DMS 273 treated with DMSO at 0.1 percent for 48 hours (cell line): Measurements from ENCODE around the gene DNASE1L2.
"Not testable (repeated sequence)": the region's sequence is repeated elsewhere in the genome, so short reads cannot be mapped to it uniquely, and the experiment has no call there.

Experiments used
- DNase-seq: peaks from one replicate; lab custom pipeline; 2025; lab: John Stamatoyannopoulos, UW

The DNASE1L2 gene

DNA sequence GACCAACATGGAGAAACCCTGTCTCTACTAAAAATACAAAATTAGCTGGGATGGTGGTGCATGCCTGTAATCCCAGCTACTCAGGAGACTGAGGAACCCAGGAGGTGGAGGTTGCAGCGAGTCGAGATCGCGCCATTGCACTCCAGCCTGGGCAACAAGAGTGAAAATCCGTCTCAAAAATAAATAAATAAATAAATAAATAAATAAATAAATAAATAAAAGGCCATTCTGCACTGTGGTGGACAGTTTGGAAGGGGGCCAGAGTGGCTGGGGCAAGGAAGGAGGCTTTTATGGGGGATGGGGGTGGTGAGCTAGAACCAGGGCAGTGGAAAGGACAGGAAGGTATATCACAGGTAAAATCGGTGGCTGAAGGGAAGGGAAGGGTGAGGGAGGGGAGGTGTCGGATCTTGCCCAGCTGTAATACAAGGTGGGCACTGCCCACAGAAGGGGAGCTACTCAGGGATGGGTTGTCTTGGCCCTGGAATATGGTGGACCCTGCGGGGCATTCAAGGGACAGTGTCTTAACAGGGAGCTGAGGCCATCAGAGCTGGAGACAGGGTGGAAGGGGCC lies 33.0 kb upstream of the DNASE1L2 start:
- DNase-seq = not testable (repeated sequence)

DNA sequence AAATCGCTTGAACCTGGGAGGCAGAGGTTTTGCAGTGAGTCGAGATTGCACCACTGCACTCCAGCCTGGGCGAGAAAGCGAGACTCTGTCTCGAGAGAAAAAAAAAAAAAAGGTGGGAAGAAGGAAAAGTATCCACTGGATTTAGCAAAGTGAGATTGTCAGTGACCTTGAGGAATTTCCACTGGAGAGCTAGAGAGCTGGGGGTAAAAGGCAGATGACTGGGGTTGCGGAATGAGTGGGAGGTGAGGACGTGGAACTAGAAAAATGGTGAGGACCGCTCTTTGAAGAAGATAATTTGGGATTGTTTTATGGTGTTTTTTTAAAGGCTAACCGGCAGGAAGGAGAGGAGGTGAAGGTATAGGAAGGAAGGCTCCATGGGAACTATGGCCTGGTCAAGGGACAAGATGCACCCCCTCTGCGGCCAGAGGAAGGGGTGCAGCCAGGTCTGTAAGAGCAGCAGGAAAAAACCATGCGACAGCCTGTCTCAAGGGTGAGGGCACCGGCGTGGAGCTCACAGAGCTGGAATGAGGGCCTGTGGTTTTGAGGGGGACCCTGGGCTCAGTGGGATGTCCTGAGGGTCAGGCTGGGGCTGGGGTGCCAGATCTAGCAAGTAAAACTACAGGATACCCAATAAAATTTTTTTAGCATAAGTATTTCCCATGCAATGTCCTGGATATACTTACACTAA lies 31.7 kb upstream of the DNASE1L2 start:
- no peak for DNase-seq

DNA sequence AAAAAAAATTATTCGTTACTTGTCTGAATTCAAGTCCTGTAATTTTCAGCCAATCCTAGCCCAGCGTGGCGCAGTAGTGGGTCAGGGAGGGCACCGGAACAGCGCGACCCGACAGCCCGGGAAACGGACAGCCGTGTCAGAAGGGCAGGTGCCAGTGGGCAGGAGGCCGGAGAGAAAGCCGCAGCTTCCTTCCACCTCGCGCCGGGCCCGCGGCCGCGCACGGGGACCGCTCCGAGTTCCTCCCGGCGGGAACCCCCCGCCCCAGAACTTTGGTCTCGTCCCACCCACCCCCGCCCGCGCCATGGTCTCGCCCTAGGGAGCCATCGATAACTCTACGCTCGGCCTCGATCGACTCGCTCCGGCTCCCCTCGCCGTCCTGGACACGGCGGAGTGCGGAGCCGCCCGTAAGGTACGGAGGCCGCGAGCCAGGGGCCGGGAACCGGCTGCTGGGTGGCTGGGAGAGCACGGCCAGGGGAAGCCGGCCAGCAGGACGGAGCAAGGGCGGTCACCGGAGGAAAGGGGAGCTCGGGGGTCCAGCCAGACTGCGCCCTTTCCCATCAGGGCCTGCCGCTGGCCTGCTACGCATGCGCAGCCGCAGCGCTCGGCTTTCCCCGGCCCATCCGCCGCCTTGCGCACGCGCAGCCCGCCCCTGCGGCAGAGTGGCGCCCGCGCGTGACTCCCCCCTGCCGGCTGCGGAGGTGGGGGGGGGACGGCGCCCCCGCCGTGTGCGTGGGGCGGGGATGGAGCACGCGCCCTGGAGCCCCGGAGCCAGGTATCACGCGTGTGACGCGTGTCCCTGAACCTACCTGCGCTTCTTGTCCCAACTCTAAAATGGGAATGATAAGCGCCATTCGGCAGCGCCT lies 30.9 kb upstream of the DNASE1L2 start, which contains the start of gene MLST8:
TSS of gene MLST8 (plus strand) at position 351 of the 863 bp plus-strand sequence. CDS start 632 bp downstream, outside the sequence.
- peak; percentile 58 for DNase-seq

DNA sequence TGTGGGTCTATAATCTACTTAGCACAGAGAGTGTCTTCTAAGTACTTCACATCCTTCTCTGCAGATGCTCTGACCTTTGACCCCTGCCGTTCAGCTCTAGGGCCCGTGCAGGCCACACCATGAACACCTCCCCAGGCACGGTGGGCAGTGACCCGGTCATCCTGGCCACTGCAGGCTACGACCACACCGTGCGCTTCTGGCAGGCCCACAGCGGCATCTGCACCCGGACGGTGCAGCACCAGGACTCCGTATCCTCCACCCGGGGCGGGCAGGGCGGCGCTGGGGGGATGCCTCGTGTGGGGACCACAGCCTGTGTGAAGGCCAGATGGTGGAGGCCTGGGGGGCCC lies 30.3 kb upstream of the DNASE1L2 start:
- DNase-seq = no peak

DNA sequence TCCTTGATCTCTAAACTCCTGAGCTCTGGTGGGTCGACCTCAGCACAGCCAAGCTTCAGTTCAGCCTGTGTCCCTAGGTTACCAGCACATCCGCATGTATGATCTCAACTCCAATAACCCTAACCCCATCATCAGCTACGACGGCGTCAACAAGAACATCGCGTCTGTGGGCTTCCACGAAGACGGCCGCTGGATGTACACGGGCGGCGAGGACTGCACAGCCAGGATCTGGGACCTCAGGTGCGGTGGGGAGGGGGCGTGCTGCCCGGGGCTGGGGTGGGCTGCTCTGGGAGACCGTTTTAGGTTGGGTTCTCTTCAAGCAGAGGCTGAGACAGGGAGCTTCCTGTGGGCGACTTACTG lies 29.8 kb upstream of the DNASE1L2 start:
- no peak for DNase-seq

DNA sequence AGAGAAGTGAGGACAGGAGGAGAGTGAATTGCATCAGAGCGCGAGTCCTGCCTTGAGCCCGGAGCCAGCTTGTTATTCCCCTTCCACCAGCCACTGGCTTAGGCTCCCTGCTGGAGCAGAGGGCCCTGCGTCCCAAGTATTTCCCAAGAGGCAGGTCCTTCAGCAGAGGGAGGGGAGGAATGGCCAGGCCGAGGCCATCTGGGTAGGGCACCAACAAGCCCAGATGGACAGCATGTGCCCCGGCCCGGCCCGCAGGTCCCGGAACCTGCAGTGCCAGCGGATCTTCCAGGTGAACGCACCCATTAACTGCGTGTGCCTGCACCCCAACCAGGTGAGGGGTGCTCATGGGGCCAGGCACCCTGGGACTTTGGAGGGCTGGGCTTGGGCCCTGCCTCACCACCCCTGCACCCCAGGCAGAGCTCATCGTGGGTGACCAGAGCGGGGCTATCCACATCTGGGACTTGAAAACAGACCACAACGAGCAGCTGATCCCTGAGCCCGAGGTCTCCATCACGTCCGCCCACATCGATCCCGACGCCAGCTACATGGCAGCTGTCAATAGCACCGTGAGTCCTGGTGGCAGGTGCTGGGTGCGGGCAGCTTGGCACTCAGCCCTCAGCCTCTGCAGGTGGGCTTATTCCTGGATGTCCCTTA lies 29.3 kb upstream of the DNASE1L2 start:
- DNase-seq = no peak

DNA sequence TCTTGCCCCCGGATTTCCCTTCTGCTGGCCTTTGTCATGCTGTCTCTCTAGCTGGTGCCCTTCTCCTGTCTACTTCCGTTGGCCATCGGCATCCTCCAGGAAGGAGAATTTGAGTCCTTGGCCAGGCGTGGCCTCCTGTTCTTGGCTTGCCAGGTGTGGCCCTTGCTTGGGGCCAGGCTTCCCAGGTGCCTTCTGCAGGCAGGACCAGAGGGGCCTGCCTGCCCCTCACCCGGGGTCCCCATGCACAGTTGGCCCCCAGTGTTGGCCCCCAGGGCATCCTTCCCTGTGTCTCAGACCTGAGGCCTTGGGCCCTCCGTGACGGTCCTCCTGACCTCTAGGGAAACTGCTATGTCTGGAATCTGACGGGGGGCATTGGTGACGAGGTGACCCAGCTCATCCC lies 28.4 kb upstream of the DNASE1L2 start:
- no peak for DNase-seq

DNA sequence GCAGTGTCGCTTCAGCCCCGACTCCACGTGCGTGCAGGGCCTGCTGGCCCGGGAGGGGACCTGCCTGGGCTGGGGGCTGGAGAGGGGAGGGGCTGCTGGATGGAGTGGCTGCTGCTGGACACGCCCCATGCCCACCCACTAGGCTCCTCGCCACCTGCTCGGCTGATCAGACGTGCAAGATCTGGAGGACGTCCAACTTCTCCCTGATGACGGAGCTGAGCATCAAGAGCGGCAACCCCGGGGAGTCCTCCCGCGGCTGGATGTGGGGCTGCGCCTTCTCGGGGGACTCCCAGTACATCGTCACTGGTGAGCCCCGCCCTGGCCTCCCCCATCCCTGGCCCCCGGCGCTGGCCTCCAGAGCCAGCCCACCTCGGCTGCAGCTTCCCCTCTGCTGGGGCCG lies 27.9 kb upstream of the DNASE1L2 start:
- DNase-seq = no peak

DNA sequence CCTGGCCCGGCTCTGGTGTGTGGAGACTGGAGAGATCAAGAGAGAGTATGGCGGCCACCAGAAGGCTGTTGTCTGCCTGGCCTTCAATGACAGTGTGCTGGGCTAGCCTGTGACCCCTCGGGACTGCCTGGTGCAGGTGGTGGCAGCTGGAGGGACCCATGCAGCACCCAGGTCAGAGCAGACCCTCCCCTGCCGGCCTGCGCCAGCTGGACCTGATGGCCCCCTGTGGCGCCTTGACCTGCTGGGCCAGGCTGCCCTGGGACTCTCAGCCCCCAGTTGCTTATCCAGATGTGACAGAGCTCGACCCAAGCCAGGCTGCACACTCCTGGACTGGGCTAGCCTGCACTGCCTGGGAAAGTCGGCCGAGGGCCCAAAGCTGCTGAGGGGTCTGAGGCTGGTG lies 27.5 kb upstream of the DNASE1L2 start:
- no peak for DNase-seq

DNA sequence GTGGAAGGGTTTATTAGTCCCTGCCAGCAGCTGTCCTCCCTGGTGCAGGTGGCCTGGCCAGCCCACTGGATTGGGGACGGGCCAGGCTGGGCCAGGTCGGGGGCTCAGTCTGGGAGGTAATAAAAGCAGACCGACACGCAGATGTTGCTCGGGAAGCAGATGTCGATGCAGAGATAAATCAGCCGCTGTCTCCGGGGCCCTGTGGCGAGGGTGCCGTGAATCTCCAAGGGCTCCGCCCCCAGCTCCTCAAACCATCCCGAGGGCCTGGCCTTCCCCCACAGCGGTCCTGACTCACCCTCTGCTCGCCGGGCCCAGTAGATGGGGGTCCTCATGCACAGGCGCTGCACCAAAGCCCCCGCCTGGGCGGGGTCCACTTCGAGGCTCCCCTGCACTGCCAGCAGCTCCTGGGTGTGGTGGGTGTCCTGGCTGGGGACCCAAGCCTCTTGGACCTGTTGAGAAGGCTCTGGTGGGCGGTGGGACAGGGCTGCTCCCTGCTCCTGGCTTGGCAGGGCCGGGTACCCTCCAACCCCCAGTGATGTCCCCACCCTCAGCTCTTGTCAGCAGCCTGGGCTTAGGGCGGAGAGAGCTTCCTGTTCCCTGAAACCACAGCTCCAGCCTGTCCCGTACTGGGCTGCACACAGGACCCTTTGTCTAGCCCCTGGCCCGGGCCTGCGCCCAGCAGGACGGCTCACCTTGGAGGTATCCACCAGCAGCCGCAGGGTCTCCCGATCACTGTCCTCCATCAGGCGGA lies 26.8 kb upstream of the DNASE1L2 start:
- no peak for DNase-seq

DNA sequence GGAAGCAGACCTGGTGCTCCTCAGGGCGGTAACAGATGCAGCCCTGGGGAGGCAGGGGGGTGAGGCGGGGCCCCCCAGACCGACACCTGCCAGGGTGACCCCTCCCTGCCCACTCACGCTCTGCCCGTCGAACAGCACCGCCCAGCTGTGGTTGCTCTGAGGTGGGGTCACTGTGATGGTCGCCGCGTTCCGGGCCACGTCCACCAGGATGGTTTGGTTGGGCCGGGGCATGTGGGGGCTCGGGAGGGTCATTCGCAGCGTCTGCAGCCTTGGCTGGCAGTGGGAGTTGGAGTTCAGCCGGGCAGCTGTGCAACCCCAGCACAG lies 26.3 kb upstream of the DNASE1L2 start:
- no peak for DNase-seq

DNA sequence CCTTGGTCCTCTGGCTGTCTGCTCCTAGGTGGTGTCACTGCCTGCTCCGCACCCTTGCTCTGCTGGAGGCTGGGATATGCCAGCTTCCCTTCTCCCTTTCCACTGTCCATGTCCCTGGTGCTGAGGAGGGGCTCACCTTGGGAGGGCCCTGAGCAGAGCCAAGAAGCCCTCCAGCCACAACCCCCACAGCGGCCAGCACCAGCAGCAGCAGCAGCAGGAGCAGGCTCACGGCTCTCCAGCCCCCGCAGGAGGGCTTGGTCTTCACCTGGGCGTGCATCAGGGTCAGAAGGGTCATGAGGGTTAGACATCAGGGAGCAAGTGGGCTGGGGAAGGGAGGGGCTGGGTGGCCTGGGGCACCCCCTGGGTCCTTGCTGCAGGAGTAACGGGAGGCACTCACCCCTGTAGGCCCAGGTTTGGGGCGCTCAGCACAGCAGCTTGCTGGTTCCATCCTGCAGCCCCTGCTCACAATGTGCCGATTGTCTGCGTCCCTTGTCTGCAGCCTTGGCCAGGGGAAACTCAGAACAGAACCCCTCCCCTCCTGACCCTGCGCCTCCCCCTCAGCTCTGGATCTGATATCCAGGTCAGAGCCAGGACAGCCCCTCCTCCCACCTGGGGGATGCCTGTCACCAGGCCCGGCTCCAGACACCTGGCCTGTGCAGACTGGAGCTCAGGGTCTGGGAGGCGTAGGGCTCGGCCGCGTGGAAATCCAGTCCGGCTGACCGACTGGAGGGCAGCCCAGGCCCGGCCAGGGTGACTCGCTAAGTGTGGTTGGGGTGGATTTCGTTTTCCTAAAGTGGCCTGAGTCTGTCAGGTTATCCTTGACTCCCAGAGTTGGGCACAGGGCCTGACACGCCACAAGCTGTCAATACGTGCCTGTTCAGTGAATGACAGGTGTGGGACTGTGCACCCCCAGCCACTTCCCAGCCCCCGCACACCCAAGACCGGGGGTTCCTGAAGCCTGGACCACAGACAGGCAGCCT lies 25.6 kb upstream of the DNASE1L2 start, which contains the start of gene BRICD5:
TSS of gene BRICD5 (minus strand) at position 478 of the 980 bp plus-strand sequence. CDS start at position 448, 30 bp downstream.
- DNase-seq = no peak

DNA sequence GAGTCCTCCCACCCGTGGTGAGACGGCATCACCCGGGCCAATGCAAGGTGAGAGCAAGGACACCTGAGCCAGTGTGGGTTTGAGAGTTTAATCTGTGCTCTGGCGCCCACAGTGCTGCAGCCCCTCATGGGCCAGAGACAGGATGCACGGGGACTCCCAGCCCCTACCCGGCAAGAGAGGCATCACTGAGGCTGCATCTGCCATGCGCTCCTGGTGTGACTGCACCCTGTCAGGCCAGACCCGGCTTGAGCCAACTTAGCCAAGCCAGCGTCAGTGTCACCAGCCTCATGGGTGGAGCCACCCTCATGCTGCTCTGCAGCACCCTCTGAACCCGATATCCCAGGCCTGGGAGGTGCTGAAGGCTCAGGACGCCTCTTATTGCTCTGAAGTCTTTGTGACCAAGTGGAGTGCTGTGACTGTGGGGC lies 24.3 kb upstream of the DNASE1L2 start:
- DNase-seq = no peak

DNA sequence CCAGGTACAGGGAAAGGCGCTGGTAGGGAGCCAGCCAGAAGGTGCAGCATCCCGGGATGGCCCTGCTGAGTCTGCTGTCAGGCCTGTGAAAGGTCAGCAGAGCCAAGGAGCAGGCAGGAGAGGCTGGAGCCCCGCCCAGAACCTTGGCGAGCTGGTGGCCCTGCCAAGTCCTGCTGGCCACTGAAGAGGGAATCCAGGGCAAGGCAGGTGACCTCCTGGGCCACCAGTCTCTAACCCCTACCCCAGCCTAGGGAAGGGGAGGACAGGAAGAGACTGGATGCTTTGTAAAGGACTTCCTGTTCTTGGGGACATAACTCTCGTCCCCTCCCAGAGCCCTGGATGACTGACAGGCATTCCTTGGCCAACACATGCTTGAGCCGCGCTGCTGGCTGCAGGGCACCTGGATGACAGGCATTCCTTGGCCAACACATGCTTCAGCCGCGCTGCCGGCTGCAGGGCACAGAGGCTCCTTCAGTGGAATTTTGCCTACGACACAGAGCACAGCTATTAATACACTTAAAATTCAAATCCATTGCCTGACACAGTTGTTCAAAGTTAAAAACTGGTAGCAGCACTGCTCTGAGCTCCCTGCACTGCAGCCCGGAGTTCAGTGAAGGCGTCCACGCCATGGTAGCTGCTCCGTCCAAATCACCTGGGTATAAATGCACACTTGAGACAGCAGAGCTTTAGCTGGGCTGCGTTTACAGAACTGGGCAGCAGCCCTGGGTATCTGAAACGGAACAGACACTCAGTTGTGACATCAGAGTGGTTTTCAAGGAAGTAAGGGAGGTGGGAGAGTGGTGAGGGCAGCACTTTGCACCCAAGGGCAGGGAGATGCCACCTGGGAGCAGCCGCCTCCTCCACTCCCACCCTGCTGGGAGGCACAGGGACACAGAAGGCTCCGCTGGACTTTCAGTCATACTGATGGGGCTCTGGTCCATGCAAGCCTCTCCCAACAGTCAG lies 23.6 kb upstream of the DNASE1L2 start:
- no peak for DNase-seq

DNA sequence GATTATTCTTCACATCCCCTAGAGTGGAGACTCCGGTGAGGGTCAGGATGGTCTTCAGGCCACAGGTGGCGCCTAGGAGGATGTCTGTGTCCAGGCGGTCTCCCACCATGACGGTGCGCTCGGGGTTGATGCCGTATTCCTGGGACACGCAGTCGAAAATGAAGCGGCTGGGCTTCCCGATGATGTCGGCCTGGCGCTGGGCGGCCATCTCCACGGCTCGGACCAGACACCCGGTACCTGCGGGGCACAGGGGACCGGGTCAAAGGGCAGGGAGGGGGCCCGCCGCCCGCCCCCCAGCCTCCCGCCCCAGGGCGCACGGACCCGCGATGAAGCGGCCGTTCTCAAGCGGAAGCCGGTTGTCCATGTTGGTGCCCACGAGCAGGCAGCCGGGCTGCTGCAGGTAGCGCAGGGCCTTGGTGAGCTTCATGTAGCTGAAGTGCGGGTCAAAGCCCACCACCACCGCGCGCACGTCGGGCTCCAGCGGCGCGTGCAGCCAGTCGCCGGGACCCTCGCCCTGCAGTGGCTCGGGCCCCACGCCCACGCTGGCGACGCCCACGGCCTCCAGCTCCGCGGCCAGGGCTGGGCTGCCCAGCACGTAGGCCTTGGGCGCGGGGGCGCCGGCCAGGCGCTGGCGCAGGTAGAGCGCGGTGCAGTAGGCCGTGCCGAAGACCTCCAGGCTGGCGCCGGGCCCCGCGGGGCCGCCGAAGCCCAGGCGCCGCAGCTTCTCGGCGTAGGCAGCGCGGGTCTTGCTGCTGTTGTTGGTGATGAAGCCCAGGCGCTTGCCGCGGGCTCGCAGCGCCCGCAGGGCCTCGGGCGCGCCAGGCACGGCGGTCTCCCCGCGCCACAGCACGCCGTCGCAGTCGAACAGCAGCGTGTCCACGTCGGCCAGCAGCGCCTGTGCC lies 22.2 kb upstream of the DNASE1L2 start:
- no peak for DNase-seq

DNA sequence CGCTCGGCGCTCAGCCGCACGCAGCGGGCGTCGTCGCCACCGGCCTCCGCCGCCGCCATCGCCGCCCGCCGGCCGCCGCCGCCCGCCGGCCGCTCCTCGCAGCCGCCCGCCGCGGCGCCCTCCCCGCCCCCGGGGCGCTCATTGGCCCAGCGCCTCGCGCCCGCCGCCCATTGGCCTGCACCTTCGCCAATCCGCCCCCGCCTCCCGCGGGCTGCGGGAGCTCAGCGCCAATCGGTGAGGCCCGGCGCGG lies 21.6 kb upstream of the DNASE1L2 start, which contains the start of gene PGP:
TSS of gene PGP (minus strand) at position 122 of the 250 bp plus-strand sequence. CDS start at position 59, 63 bp downstream.
- DNase-seq = no peak

DNA sequence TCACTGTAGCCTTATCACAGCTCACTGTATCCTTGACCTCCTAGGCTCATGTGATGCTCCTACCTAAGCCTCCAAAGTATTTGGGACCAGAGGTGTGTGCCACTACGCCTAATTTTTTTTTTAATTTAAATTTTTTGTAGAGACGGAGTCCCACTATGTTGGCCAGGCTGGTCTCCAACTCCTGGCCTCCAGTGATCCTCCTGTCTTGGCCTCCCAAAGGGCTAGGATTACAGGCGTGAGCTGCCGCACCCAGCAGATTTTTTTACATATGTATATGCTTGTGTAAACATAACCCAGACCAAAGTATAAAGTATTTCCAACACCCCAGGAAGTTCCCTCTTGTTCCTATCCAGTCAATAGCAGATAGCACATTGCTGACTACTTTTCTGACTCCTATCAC lies 19.9 kb upstream of the DNASE1L2 start:
- DNase-seq = no peak

DNA sequence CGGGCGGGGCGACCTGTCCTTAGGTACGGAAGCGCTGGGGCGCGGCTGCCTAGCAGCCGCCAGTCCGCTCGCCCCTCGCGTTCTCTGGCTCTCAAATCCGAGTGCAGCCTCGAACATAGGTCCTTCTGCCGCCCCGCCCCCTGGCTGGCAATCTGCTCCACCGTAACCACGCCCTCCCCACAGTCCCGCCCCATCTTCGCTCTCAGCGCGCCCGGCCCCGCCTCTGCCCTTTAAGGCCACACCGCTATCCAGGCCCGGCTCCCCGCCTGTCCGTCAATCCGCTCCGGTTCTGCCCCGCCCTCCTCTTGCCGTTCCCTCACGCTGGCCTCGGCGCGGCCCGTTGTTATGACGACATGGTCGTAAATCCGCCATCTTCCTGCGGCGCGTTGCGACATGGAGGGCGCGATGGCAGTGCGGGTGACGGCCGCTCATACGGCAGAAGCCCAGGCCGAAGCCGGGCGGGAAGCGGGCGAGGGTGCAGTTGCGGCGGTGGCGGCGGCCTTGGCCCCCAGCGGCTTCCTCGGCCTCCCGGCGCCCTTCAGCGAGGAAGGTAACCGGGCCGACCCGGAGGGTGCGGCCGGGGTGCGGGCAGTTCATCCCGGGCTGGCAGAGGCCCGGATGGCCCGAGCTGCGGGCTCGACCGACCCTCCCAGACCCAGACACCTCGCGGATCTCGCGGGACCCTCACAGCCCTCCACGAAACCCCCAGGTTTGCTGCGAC lies 12.9 kb upstream of the DNASE1L2 start, which contains the start of gene E4F1:
TSS of gene E4F1 (plus strand) at position 371 of the 721 bp plus-strand sequence. CDS start at position 394, 23 bp downstream.
- DNase-seq = peak; percentile 98
